DND-41 (cell line): ENCODE results near the gene GMPR.

Experiments used
- ATAC-seq: fragments of 200-7000 bp; cut with Tn5 transposase; 3 replicates; pipeline ENCODE4 v1.9.1; 2021; ENCODE audit warnings: low read depth; ENCODE audit not compliant: insufficient read depth
- DNase-seq: peaks from one replicate; pipeline ENCODE4 v3.0.0-alpha.2; 2020
- H2AFZ ChIP-seq: 2 replicates; pipeline ENCODE4 v1.6.0; 2012; ENCODE audit warnings: low read depth, low read length
- H3K27ac ChIP-seq: 2 replicates; pipeline ENCODE4 v1.5.1; 2012; ENCODE audit warnings: low read length, inconsistent platforms
- H3K27me3 ChIP-seq: fragments of 200-600 bp; sonication (generic); 2 replicates; pipeline ENCODE4 v1.6.0; 2012; ENCODE audit warnings: low read length, mild to moderate bottlenecking, inconsistent platforms; ENCODE audit not compliant: insufficient read depth, poor library complexity
- H3K36me3 ChIP-seq: 2 replicates; pipeline ENCODE4 v1.5.1; 2012; ENCODE audit warnings: low read length, inconsistent platforms; ENCODE audit not compliant: insufficient read depth
- H3K4me1 ChIP-seq: 2 replicates; pipeline ENCODE4 v1.5.1; 2012; ENCODE audit warnings: mild to moderate bottlenecking, low read length; ENCODE audit not compliant: insufficient read depth
- H3K4me2 ChIP-seq: 2 replicates; pipeline ENCODE4 v1.6.0; 2012; ENCODE audit warnings: mild to moderate bottlenecking, moderate library complexity, low read length, inconsistent platforms; ENCODE audit not compliant: insufficient read depth
- H3K4me3 ChIP-seq, 2 experiments: fragments of 200-600 bp in 1 of 2; shearing (Covaris generic) in 1 of 2; 2 replicates each; pipeline ENCODE4 v1.5.1; 2012 to 2016; ENCODE audit warnings: inconsistent platforms in 2 of 2, low read length in 2 of 2, mild to moderate bottlenecking in 2 of 2, low read depth in 1 of 2, moderate library complexity in 1 of 2
- H3K79me2 ChIP-seq: 2 replicates; pipeline ENCODE4 v1.6.0; 2012; ENCODE audit warnings: low read length, inconsistent platforms; ENCODE audit not compliant: insufficient read depth
- H3K9ac ChIP-seq: 2 replicates; pipeline ENCODE4 v1.6.0; 2012; ENCODE audit warnings: low read depth, mild to moderate bottlenecking, inconsistent platforms, low read length, moderate library complexity
- H3K9me3 ChIP-seq: 2 replicates; pipeline ENCODE4 v1.5.1; 2012; ENCODE audit warnings: low read length, moderate library complexity, mild to moderate bottlenecking, inconsistent platforms; ENCODE audit not compliant: insufficient read depth, severe bottlenecking
- H4K20me1 ChIP-seq: 2 replicates; pipeline ENCODE4 v1.6.0; 2012; ENCODE audit warnings: low read length; ENCODE audit not compliant: insufficient read depth
- CTCF ChIP-seq: IDR thresholded peaks from 2 replicates; pipeline ENCODE4 v1.5.1; 2012; ENCODE audit warnings: borderline replicate concordance, low read length, moderate library complexity, mild to moderate bottlenecking; ENCODE audit not compliant: poor library complexity, severe bottlenecking; ENCODE audit errors: extremely low read depth
- EZH2 ChIP-seq: IDR thresholded peaks from 3 replicates; pipeline ENCODE4 v1.6.1; 2012; ENCODE audit warnings: borderline replicate concordance, low read depth, mild to moderate bottlenecking, moderate library complexity, low read length, inconsistent platforms; ENCODE audit not compliant: severe bottlenecking

Gene GMPR

GRCh38 chr6:16238057-16238962 is at the start of gene GMPR:
Gene GMPR (plus strand): TSS chr6:16238587. CDS start chr6:16238694, 107 bp downstream.
- H3K9ac ChIP-seq = no peak within 1 kb of the TSS
- TF ChIP-seq CTCF (no peak), EZH2 (no peak)
- H3K36me3 ChIP-seq = no peaks in the 10 kb centered on the region
- no peak within 1 kb of the TSS for H2AFZ ChIP-seq
- no peak within 1 kb of the TSS for H3K4me2 ChIP-seq
- no peak within 1 kb of the TSS for H3K4me3 ChIP-seq
- no peaks in the 10 kb centered on the region for H4K20me1 ChIP-seq
- no peak for DNase-seq
- peaks cover 10% of the 10 kb centered on the region for H3K27me3 ChIP-seq
- ATAC-seq = no peak
- no peaks in the 10 kb centered on the region for H3K4me1 ChIP-seq
- H3K79me2 ChIP-seq = no peaks in the 10 kb centered on the region
- no peak within 1 kb of the TSS for H3K27ac ChIP-seq
- H3K9me3 ChIP-seq = no peaks in the 10 kb centered on the region

- Histone ChIP-seq H3K27me3 (peaks cover 7% of the 10 kb centered on the region), H3K4me1 (no peaks in the 10 kb centered on the region), H4K20me1 (no peaks in the 10 kb centered on the region), H3K27ac (no peak overlapping the region), H2AFZ (no peak overlapping the region), H3K4me2 (no peak overlapping the region), H3K4me3 (no peak overlapping the region), H3K9ac (no peak overlapping the region), H3K9me3 (no peaks in the 10 kb centered on the region), H3K36me3 (no peaks in the 10 kb centered on the region), H3K79me2 (no peaks in the 10 kb centered on the region)
- TF ChIP-seq CTCF (no peak), EZH2 (no peak)
- ATAC-seq (no peak), DNase-seq (no peak)
Observed at GRCh38 chr6:16190214-16190613, 48.2 kb upstream of the GMPR start.

GRCh38 chr6:16196260-16196983 is 42.0 kb upstream of the GMPR start:
- Histone ChIP-seq H3K9ac (no peak overlapping the region), H3K9me3 (no peaks in the 10 kb centered on the region), H3K27me3 (no peaks in the 10 kb centered on the region), H3K27ac (no peak overlapping the region), H3K79me2 (no peaks in the 10 kb centered on the region), H3K4me2 (no peak overlapping the region), H3K36me3 (no peaks in the 10 kb centered on the region), H3K4me1 (no peaks in the 10 kb centered on the region), H4K20me1 (no peaks in the 10 kb centered on the region), H3K4me3 (no peak overlapping the region), H2AFZ (no peak overlapping the region)
- DNase-seq (no peak), ATAC-seq (no peak)
- TF ChIP-seq EZH2 (no peak), CTCF (no peak)
